GM12892 (cell line): ENCODE results near the gene RBP5.
"Not testable (repeated sequence)": the region's sequence is repeated elsewhere in the genome, so short reads cannot be mapped to it uniquely, and the experiment has no call there.

ENCODE experiments used
- DNase-seq: peaks from one replicate; pipeline ENCODE4 v3.0.0; 2011; ENCODE audit not compliant: insufficient read length
- FAIRE-seq: peaks from 2 replicates; lab custom pipeline; 2011; peaks lifted over from hg19 to GRCh38; lab: Jason Lieb, UNC
- POLR2A ChIP-seq: IDR thresholded peaks from 2 replicates; pipeline ENCODE4 v1.6.1; 2011; ENCODE audit warnings: low read depth, low read length, control low read depth
- POLR2AphosphoS5 ChIP-seq: IDR thresholded peaks from 2 replicates; pipeline ENCODE4 v1.6.1; 2011; ENCODE audit warnings: low read depth, low read length, control low read depth
- TAF1 ChIP-seq: IDR thresholded peaks from 2 replicates; pipeline ENCODE4 v1.6.1; 2011; ENCODE audit warnings: low read depth, mild to moderate bottlenecking, control low read depth, low read length, borderline replicate concordance

The RBP5 gene

GRCh38 chr12:7117670-7118069 lies 11.0 kb downstream of the RBP5 start:
- FAIRE-seq, result no peak
- no peak for TF ChIP-seq POLR2A
- no peak for DNase-seq

GRCh38 chr12:7116916-7117315 lies 11.8 kb downstream of the RBP5 start:
- DNase-seq (no peak), FAIRE-seq (no peak)
- no peak for TF ChIP-seq POLR2A
- no peak for TF ChIP-seq TAF1
- no peak for TF ChIP-seq POLR2AphosphoS5

- FAIRE-seq, result no peak
- DNase-seq, result no peak
- TF ChIP-seq POLR2A, result no peak
- no peak for TF ChIP-seq TAF1
- no peak for TF ChIP-seq POLR2AphosphoS5
These were observed 12.5 kb downstream of the RBP5 start for GRCh38 chr12:7116196-7116595.

GRCh38 chr12:7114851-7115250 lies 13.8 kb downstream of the RBP5 start:
- FAIRE-seq (no peak), DNase-seq (no peak)
- TF ChIP-seq TAF1 (no peak), POLR2A (no peak)

- no peak for FAIRE-seq
- TF ChIP-seq TAF1, result no peak
- TF ChIP-seq POLR2AphosphoS5, result no peak
- TF ChIP-seq POLR2A, result no peak
- DNase-seq, result no peak
These were observed 14.7 kb downstream of the RBP5 start for GRCh38 chr12:7114008-7114407.

GRCh38 chr12:7113389-7113871 lies 15.3 kb downstream of the RBP5 start:
- peak; percentile 85 for FAIRE-seq

GRCh38 chr12:7112041-7112440 lies 16.6 kb downstream of the RBP5 start:
- DNase-seq (no peak), FAIRE-seq (no peak)
- no peak for TF ChIP-seq POLR2A

More at GRCh38 chr12:7113389-7113871, 15.3 kb downstream of the RBP5 start:
- no peak for DNase-seq
- TF ChIP-seq POLR2AphosphoS5 (no peak), POLR2A (no peak), TAF1 (no peak)

- DNase-seq, result no peak
- FAIRE-seq, result no peak
- no peak for TF ChIP-seq TAF1
- no peak for TF ChIP-seq POLR2A
- no peak for TF ChIP-seq POLR2AphosphoS5
These were observed 18.0 kb downstream of the RBP5 start for GRCh38 chr12:7110661-7111060.

GRCh38 chr12:7109572-7109920 lies 19.1 kb downstream of the RBP5 start:
- FAIRE-seq (no peak), DNase-seq (no peak)
- TF ChIP-seq POLR2A (no peak), TAF1 (no peak), POLR2AphosphoS5 (no peak)

GRCh38 chr12:7108796-7109571 lies 19.7 kb downstream of the RBP5 start, which contains the start of gene C1RL:
Gene C1RL (minus strand): TSS chr12:7109214. CDS start chr12:7109180, 34 bp downstream.
- DNase-seq, result no peak
- FAIRE-seq, result peak; percentile 92
- TF ChIP-seq POLR2AphosphoS5, result no peak
- no peak; the same call in 1 of the 2 replicates for TF ChIP-seq POLR2A
- no peak for TF ChIP-seq TAF1

- TF ChIP-seq POLR2AphosphoS5 (peak; percentile 97), POLR2A (peak; percentile 98), TAF1 (peak; percentile 81)
- peak; percentile 93 for FAIRE-seq
- peak; percentile 88 for DNase-seq
These were observed 20.5 kb downstream of the RBP5 start for GRCh38 chr12:7108003-7108795.

- TF ChIP-seq POLR2A, result no peak
- no peak for TF ChIP-seq TAF1
- DNase-seq (no peak), FAIRE-seq (no peak)
These were observed 21.1 kb downstream of the RBP5 start for GRCh38 chr12:7107636-7108002.

GRCh38 chr12:7107181-7107580 lies 21.5 kb downstream of the RBP5 start:
- not testable (repeated sequence) for FAIRE-seq, DNase-seq

GRCh38 chr12:7106082-7106481 lies 22.6 kb downstream of the RBP5 start:
- no peak for DNase-seq
- no peak for FAIRE-seq
- TF ChIP-seq TAF1, result no peak
- TF ChIP-seq POLR2A, result no peak
- no peak for TF ChIP-seq POLR2AphosphoS5
